GM12865 (cell line): ENCODE measurements around the gene PARVG.

Experiments used
- DNase-seq: peaks from one replicate; pipeline ENCODE4 v3.0.0; 2010; ENCODE audit warnings: low read depth
- H3K4me3 ChIP-seq: 2 replicates; pipeline ENCODE4 v1.5.1; 2011; ENCODE audit warnings: mild to moderate bottlenecking, low read depth, low read length, control low read depth
- TF ChIP-seq, protein P1 (sequence below): IDR thresholded peaks from 2 replicates; pipeline ENCODE4 v1.5.1; 2011; ENCODE audit warnings: low read length, control low read depth, low read depth, inconsistent platforms; ENCODE audit not compliant: insufficient read depth; ENCODE audit errors: missing control alignments

The PARVG gene

DNA sequence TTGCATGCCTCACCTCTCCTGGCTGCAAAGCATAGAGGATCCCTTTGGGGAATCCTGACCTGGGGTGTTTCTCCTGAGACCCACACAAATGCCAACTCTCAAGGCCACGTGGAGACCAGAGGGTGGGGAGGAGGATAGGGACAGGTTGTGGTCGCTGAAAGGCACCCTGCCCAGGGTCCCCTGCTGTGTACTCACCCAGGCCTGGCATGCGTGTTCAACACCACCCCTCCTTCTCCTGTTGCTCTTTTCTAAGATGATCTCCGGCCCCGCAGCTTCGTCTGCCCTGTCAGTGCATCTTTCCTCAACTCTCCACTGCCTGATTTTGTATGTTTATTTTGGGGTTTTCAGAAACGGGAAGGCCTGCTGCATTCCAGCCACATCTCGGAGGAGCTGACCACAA, 44.6 kb upstream of the PARVG start:
- no peak for DNase-seq
- no peak overlapping the region for H3K4me3 ChIP-seq
- TF ChIP-seq, protein P1, sequence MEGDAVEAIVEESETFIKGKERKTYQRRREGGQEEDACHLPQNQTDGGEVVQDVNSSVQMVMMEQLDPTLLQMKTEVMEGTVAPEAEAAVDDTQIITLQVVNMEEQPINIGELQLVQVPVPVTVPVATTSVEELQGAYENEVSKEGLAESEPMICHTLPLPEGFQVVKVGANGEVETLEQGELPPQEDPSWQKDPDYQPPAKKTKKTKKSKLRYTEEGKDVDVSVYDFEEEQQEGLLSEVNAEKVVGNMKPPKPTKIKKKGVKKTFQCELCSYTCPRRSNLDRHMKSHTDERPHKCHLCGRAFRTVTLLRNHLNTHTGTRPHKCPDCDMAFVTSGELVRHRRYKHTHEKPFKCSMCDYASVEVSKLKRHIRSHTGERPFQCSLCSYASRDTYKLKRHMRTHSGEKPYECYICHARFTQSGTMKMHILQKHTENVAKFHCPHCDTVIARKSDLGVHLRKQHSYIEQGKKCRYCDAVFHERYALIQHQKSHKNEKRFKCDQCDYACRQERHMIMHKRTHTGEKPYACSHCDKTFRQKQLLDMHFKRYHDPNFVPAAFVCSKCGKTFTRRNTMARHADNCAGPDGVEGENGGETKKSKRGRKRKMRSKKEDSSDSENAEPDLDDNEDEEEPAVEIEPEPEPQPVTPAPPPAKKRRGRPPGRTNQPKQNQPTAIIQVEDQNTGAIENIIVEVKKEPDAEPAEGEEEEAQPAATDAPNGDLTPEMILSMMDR: no peak

DNA sequence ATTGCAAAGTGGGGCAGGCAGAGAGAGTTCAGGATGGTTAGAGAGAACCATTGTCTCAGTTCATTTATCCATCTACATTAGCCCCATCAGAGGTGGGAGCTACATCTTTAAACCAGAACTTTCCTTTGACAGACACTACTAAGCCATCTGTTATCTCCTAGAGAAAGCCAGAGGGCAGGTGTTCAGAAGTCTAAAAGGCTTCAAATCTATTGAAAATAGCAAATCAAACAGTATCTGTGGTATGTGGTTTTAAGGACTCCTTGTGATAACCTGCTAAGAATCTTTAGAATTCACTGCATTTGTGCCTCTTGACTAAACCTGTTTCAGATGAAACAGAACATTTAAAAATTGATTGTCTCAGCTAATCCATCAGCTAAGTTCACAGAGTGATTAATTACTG, 43.9 kb upstream of the PARVG start:
- DNase-seq: no peak
- TF ChIP-seq, protein P1: no peak
- H3K4me3 ChIP-seq: no peak overlapping the region

DNA sequence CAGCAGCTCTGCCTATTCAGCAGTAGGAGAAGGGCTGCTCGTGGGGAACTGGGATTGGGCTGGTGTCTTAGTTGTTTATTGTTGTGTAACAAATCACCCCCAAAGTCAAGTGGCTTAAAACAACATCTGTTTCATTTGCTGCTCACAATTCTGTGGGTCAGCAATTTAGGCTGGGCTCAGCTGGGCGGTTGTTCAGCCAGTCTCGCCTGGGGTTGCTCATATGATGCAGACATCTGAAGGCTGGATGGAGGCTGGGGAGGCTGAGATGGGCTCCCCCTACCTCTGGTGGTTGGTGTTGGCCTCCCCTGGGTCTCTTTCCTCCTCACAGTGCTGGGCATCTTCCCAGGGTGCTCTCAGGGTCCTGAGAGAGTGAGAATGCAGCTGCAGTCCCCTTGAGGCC, 43.3 kb upstream of the PARVG start:
- H3K4me3 ChIP-seq: no peak overlapping the region
- TF ChIP-seq, protein P1: no peak
- no peak for DNase-seq

DNA sequence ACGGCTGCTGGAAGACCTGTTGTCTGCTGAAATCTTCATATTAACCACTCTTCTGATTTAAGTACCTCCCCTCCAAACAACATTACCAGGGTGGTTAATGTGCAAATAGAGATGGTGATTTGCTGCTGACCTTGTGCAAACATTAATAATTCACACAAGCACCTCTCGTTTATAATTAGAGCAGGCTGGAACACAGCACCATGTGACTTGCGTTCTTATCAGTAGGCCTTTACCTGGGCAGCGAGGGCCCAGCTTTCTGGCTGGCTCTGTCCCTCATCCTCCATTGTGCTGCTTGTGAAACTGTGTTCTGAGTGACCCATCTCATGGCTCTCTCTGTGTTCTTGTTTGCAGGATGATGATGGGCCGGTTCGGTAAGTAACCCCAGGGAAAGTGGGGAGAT, 41.0 kb upstream of the PARVG start:
- H3K4me3 ChIP-seq: no peak overlapping the region
- no peak for DNase-seq
- TF ChIP-seq, protein P1: no peak

DNA sequence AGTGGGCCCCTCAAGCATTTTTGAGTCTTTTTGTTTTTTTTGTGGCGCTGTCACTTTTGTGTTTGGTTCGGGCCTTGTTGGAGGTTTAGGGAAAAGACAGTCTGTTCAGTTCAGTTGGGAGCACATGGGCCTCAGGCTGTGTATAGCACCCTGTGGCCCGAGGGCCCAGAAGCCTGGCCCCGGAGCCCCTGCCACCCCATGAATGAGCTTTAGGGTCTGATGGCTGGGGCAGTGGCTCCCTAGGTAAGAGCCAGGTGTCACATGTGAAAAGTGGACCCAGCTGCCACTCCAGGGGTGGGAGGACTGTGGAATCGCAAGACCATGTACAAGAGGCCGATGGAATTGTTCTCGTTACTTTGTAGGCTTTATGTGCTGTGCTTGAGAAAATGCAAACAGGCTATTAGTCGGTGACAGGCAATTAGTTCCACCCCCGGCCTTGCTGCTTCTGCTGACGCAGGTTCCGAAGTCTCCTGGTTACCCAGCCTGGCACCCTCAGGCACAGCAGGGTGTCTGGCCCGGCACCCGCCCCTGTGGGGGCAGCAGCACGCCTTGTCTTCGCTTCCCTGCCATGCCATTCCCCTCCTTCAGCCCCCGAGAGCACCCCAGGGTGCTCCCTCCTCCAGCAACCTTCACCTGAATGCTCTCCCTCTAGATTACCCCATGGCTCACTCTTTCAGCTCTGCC, 38.2 kb upstream of the PARVG start:
- H3K4me3 ChIP-seq: no peak overlapping the region
- TF ChIP-seq, protein P1: no peak
- no peak for DNase-seq

DNA sequence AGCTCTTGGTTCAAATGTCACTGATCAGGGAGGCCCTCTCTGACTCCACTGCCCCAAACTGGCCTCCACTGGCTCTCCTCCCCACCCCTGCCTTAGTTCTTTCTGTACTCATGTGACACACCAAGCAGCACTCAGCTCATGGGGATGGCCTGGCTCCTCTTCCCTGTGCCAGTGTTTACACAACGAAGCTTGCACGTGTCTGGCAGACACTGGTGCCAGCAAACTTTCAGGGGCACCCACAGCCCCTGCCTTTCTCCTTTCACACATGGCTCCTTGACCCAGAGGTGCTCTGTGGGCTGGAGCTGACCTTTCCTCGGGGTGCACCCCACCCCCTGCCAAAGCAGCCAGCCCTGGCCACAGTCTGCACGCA, 37.6 kb upstream of the PARVG start:
- no peak for DNase-seq
- H3K4me3 ChIP-seq: no peak overlapping the region
- TF ChIP-seq, protein P1: no peak

DNA sequence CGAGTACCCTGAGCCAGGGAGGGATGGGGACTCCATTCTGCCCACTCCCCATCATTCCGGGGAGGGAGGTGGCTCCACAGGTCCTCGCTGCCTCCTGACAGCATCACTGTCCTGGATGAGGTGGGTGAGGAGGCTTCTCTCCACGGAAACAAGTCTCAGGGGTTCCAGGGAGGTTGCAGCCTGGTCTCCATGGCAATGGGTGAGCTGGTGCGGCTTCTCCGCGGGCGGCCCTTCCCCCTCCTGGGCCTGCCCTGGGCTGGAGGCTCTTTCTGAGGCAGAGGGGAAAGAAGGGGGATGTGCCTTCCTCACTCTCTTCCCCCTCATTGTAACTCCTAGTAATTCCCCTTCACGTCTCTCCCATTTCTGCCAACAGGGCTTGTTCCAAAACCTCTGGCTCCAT, 37.1 kb upstream of the PARVG start:
- TF ChIP-seq, protein P1: no peak
- H3K4me3 ChIP-seq: no peak overlapping the region
- no peak for DNase-seq
